HG03521 (cell line): Measurements from ENCODE around the gene EFCAB14.
"Not testable (repeated sequence)": the region's sequence is repeated elsewhere in the genome, so short reads cannot be mapped to it uniquely, and the experiment has no call there.

Source experiments
- ATAC-seq: cut with Tn5 transposase; IDR thresholded peaks from one replicate; pipeline ENCODE4 v1.9.1; 2021; ENCODE audit warnings: mild to moderate bottlenecking, moderate library complexity; ENCODE audit not compliant: unreplicated experiment

The EFCAB14 gene, protein sequence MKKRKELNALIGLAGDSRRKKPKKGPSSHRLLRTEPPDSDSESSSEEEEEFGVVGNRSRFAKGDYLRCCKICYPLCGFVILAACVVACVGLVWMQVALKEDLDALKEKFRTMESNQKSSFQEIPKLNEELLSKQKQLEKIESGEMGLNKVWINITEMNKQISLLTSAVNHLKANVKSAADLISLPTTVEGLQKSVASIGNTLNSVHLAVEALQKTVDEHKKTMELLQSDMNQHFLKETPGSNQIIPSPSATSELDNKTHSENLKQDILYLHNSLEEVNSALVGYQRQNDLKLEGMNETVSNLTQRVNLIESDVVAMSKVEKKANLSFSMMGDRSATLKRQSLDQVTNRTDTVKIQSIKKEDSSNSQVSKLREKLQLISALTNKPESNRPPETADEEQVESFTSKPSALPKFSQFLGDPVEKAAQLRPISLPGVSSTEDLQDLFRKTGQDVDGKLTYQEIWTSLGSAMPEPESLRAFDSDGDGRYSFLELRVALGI

DNA sequence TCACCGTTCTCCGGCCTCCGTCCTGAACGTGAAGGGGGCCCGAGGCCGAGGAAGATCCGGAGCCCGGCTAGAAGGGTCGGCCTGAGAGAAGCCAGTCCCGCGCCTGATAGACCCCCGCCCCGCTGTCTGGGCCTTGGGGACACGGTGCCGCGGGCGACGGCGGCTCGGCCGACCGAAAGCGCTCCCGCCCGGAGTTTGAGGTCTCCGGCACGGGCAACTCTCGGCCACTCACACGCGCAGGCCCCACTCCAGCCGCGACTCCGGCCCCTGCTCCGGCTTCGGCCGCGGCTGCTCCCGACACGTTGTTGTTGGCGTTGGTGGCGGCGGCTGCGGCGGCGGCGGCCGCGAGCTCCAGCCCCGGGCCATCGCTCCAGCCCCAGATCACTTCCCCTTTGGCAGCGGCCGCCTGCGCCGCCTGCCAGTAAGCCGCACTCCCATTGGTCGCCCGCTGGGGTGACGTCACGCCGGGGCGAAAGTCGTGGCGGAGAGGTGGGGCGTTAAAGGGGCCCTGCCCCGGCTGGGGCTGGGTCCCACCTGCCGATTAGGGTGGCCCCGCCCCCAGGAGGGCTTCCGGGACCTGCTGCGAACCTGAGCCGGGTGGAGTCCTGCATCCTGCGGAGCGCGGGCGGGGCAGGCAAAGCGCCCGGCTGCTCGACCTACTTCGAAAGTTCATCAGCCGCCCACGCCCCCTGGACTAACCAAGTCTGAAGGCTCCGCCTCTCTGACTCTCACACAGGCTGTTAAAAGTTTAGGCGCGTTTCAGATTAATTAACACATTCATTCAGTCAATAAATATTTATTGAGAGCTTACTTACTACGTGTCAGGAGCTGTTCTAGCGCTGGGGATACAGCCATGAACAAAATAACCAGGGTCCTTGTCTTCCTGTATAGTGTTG lies at the start of gene EFCAB14:
EFCAB14 (minus strand) TSS at position 388 of the 896 bp plus-strand sequence. CDS start 1,027 bp downstream, outside the sequence.
- ATAC-seq: peak; percentile 97

DNA sequence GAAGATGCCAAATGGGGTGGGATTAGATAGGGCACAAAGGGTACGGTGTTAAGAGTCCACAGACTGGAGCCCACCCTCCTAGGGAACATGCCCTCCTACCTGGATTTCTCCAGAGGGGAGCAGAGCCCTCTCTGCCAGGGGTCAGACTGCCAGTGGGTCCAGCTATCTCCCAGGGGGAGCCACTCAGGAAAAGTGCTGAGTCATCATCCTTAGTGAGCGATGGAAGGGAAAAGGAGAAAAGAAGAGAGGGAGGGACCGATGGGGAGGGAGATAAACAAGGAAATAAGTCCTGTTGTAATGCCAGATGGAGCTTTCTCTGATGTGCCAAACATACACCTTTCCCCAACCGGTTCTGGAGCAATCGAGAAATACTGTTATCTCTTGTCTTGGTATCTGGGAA lies 49.5 kb upstream of the EFCAB14 start:
- no peak for ATAC-seq

DNA sequence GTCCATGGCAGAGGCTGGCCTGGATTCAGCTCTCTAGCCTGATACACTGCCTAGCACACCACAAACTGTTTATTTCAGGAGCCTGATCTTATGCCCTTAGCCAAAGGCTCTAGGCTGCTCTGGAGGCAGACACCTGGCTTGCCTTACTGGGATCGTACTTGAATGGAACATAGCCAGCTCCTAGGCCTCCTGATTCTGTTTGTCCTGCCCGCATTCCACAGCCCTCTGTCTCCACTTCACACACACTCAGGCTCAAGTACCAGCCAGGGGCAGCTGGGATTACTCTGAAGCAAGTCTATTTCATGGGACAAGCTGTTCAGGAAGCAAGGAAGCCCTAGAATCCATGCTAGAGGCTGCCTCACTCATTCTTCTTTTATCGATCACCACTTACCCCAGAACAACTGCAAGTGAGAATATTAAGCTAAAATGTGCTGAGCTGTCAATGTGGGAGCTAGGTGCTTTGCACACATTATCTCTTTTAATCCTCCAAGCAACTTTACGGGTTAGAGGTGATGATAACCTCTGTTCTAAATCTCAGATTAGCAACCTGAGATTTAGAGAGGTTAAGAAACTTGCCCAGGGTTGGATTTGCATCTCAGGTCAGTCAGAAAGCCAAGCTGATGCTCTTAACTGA lies 48.9 kb upstream of the EFCAB14 start:
- no peak for ATAC-seq

DNA sequence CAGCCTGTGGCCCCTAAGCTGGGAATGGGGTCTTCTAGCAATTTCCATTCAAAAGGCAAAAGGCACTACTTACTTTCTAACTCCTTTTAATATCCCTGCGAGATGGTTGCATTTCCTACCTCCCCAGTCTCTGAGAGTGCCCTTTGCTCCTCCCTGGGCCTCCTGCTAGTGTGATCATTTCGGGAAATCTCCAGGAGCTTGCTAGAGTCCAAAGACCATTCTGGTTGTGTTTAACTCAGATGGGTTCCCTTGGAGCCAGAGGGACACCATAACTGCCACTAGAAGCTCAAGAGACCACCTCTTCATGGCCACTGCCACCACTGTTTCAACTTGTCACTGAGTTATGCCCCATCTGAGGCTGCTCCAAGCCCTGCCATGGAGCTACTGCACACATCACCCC lies 45.5 kb upstream of the EFCAB14 start:
- no peak for ATAC-seq

DNA sequence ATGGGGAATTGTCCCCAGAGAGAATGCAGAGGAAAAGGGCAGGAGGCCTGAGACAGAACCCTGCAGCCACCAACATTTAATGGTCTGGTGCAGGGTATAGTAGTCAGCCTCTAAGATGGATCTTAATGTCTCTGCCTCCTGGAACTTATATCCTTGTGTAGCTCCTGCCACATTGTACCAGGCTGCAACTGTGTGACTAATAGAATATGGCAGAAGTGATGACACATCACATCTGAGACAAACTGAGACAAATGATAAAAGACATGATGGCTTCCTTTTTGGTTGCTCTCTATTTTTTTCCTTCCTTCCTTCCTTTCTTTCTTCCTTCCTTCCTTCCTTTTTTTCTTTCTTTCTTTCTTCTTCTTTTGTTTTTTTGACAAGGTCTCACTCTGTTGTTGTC lies 42.8 kb upstream of the EFCAB14 start:
- no peak for ATAC-seq

DNA sequence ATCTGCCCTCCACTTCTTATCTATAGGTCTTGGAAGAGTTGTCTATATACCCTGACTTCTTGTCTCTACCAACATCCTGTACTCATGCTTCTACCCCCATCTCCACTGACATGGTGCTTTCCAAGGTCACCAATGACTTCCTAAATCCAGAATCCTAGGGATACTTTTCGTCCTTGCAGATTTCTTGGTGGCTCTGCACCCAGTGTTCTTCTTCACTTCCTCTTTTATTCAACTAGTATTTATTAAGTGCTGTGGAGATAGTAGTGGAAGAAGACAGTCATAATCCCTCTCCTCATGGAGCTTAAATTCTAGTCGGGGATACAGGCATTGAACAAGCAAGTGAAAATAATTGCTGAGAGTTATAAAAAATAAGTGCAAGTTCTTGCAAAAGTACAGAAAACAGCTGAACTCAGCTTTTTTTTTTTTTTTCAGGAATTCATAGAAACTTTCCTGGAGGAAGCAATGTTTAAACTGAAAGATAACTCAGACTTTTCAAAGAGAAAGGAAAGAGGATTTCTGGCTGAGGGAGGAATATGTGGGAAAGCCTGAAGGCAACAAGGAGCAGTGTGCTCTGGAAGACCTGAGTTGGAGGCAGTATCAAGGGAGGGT lies 41.7 kb upstream of the EFCAB14 start:
- ATAC-seq: no peak

DNA sequence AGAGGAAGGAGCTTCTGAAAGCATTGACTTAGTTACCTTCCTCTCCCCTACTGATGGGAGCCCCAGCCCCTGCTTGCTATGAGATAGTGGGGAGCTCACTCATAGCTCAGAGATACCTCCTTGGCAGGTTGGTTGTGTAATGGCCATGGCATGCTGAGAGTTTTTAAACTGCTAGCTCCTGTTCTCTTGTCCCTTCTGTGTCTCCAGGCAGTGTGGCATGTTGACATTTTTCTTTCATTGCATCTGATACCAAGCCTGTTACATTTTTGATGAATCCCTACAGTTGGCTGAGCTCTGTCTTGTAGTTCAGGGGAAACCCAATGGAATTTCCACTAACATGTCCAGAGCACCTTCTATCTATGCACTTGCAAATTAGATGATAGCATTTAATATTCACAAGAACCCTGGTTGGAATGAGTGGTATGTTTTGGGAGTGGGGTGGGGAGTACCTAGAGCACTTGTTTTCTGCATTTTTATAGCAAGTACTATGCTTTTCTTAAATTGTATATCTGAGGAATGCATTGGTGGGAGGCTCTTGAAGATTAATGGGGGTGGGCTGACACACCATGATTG lies 39.1 kb upstream of the EFCAB14 start:
- ATAC-seq: no peak

DNA sequence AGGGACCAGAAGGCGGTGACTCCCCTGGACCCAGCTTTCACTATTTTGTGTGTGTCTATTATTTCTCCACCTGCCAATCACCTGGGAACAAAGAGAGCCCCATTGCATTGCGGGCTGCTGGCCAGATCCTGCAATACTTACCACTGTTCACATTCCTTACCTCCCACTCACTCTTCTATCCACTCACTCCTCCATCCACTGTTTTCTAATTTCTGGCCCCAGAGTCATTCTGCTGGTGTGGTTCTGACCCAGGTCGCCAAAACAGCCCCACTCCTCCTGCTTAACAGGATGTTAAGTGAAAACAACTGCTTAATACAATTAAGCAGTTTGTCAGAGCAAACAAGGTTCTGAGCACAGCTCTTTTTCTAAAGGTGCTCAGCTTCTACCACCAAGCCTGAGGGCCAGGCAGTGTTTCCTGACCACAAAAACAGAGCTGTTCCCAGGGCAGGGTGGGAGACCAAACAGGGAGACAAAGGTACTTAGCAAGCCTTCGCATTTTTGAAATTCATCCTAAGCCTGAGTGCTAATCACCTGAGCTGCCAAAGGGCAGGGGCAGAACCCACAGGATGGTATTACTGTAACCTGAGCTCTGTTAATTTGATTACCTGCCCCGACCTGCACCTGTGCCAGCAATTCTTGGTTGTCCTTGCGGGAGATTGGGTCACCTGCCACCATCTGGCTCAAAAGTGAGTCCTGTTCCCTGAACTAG lies 38.5 kb upstream of the EFCAB14 start:
- no peak for ATAC-seq

DNA sequence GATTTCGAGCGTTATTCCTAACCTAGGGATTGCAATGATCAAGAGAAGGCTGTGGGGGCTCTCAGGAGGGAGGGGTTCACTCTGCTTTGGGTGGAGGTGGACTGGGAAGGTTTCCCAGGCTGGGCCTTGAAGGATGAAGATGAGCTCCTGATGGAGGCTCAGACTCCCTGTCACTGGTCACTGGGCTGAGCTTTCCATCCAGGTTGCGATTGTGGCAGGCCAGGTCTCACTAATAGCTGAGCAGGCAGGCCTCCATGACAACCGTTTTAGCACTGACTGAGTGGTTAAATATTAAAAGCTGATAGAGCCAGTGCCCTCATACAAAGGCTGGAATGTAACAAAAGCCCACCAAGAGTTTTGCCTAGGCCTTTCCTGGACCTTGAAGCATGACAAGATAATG lies 36.2 kb upstream of the EFCAB14 start:
- no peak for ATAC-seq

DNA sequence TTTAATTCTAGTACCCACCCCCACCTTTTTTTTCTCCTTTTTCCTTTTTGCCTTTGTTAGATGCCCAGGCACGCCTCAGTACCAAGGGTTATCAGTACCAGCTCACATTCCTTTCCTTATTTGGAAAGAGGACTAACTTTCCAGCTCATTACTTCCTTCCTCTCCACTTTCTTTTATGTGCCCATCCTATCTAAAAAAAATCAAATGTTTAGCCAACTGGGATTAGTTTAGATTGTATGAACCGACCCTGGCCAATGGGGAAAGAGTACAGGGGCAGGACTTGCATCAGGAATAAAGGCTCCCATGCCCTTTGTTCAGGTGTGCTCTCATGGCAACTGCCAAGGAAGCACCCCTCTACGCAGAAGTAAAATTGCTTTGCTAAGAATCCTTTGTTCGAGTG lies 35.8 kb upstream of the EFCAB14 start:
- ATAC-seq: not testable (repeated sequence)

DNA sequence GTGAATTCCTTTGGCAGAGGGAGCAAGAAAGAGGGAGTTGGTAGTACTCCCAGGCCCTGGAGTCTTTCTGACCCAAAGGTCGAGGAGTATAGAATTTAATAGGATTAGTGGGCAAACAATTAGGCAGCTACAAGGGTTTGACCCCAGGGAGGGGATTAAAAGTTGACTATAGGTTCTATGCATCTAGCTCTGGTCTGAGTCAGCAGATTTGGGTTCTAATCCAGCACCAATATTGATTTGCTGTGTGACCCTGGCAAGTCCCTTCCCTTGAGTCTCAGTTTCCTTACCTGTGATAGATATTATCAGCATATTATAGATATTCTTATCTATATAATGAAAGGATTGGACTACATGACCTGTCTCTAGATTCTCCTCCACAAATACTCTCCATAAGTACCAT lies 35.1 kb upstream of the EFCAB14 start:
- ATAC-seq: no peak

DNA sequence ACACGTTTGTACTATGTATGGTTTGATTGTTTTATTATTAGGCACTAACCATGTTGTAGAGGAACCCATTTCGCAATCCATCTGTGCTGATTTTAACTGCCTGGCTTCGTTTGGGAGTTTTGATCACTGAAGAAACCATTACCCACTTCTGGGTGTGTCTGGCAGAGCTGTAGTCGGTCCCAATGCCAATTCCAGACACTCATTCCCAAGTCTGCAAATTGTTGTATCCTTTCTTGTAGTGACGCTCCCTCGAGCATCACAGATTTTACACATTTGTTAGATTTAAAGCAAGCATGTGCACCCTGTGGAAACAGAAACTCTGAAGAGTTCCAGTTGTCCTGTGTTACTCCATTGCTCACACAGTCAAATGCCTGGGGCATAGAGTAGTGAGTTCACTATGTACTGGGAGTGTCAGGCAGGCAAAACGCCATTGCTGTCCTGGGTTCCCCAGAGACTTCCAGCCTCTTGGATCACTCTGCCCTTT lies 31.0 kb upstream of the EFCAB14 start:
- ATAC-seq: no peak

DNA sequence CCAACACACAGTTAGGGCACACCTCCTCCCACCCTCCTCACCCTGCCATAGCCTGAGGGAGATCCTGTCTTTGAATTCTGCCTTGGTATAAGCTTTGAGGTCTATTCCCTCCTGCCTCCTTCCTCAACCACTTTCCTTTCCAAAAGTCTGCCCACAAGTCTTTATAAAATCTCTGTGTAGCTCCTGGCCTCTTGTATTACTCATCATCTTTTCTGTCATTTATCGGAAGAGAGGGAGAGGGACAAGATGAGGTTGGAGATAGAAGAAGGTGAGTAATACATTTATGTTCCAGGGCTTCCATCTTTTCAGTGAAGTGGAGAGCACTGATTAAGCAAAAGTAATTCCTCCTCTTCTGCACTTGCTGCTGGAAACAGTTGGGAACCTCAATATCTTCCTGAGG lies 30.5 kb upstream of the EFCAB14 start:
- ATAC-seq: no peak

DNA sequence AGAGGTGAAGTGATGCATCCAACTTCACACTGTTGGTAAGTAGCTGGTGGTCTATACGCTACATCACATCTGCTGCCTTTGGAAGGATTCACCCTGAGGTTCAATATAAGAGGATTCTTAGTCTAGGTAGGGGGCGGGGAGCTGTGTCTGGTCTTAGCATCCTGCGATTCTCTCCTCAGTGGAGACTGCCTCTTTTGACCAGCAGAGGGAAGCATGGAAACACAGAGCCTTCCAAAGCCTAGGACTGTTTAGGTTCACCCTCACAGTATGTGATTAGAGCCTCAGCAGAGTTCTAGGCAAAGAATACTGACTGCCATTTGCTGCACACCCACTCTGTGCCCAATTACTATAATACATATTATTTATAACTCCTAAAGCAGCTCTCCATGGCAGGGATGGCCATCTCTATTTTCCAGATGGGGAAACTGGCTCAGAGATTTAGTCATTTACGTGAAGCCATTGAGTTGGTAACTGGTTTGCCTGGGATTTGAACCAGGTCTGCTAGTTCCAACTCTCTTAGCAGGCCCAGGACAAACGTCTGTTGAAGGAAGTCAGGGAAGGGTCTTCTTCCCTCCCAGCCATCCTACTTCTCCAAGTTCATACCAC lies 28.9 kb upstream of the EFCAB14 start:
- no peak for ATAC-seq

DNA sequence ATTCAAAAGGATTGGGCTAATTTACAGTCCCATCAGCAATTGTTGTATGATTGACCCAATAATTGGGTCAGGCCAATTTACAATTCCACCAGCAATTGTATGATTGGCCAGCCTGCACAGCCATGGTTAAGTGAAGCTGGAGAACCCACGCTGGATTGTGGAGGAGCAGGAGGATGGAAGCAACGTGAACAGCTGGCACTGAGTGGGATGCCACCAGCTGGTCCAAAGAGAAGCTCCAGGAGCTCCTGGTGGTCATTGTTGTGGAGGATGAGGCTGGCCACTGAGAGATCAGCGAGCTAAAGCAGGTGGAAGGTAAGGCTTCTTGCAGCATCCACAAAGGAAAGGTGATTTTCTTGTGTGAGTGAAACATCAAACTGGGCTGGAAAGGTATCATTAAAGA lies 23.2 kb upstream of the EFCAB14 start:
- no peak for ATAC-seq

DNA sequence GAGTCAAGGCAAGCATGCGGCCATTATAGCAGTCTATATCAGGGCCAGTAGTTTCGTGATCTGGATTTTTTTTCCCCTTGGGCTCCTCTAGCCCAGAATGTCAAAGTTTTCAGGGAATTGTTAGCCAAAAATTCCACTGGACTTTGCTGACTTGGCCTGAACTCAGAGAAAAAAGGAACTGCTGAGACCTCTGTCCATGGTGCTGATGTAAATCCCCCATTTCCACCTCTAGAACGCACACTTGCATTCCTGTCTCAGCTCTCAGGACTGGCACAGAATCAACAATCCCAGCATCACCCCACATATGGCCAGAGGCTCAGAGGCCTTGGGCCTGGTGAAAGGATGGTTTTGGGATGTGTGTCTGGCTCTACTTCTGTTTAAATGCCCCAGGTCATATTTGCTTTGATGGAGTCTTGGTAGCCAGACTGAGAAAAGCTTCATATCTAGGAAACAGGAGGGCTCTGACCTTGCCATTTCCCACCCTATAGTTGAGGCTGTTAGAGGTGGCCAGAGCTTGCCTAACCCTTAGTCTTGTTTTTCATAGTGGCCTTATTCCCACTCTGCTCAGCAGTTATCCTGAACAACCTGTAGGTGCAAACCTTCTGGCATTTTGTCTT lies 16.9 kb upstream of the EFCAB14 start:
- no peak for ATAC-seq

DNA sequence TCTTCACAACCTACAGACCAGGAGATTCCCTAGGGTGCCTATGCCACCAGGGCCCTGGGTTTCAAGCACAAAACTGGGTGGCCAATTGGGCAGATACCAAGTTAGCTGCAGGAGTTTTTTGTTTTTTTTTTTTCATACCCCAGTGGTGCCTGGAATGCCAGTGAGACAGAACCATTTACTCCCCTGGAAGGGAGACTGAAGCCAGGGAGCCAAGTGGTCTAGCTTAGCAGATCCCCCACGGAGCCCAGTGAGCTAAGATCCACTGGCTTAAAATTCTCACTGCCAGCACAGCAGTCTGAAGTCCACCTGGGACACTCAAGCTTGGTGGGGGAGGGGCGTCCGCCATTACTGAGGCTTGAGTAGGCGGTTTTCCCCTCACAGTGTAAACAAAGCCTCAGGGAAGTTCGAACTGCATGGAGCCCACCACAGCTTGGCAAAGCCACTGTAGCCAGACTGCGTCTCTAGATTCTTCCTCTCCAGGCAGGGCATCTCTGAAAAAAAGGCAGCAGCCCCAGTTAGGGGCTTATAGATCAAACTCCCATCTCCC lies 9.5 kb upstream of the EFCAB14 start:
- ATAC-seq: not testable (repeated sequence)

DNA sequence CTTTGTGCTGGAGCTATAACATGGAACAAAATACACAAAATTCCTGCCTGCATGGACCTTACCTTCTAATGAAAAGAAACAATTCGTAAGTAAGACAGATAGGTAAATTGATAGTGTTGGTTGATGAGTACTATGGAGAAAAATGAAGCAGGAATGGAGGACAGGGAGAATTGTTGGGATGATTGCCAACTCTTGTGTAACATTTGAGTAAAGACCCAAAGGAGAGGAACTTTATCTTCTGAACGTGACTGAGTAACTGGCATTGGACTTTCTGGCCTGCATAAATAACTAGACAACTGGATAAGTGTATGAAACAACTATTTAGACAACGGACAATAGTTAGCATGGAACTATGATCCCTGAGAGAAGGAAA lies 6.8 kb upstream of the EFCAB14 start:
- no peak for ATAC-seq
